GM12878 (cell line): ENCODE measurements around the gene DCAF17. TPM values are rescaled to one million over a fixed set of nuclear protein-coding genes. Genes with fewer than 3 reads are reported as not detected.
A peak's percentile ranks its signal among the peaks of the same experiment; 100 is the strongest.

Experiments
- ATAC-seq: fragments of 200-7000 bp; cut with Tn5 transposase; 3 replicates; pipeline ENCODE4 v1.9.1; 2020; ENCODE audit warnings: mild to moderate bottlenecking, moderate library complexity
- BruUV-seq: library from RNA; stranded (reverse); fragments of 400-500 nt; replicated peaks from 2 replicates; lab custom pipeline; 2021; lab: Mats Ljungman, UMichigan
- CTCF ChIA-PET: fragments of 300-600 bp; sonication (Branson Sonifier 250); formaldehyde crosslinking; extraction: SDS; loops from one replicate; lab custom pipeline; 2021; ENCODE audit warnings: inconsistent platforms; lab: Yijun Ruan, JAX
- POLR2A ChIA-PET: fragments of 350-600 bp; formaldehyde crosslinking; extraction: SDS; loops from one replicate; lab custom pipeline; 2021; ENCODE audit warnings: inconsistent platforms; lab: Charles Lee
- RAD21 ChIA-PET: fragments of 300-600 bp; sonication (Branson Sonifier 250); formaldehyde crosslinking; loops from one replicate; lab custom pipeline; 2023; ENCODE audit warnings: antibody characterized with exemption; ENCODE audit not compliant: unreplicated experiment; lab: Charles Lee
- SMC1A ChIA-PET: fragments of 300-600 bp; sonication (Branson Sonifier 250); formaldehyde crosslinking; loops from one replicate; lab custom pipeline; 2023; ENCODE audit not compliant: unreplicated experiment, uncharacterized antibody; lab: Charles Lee
- DNase-seq: peaks from one replicate; pipeline ENCODE4 v3.0.0-alpha.2; 2011; ENCODE audit warnings: low read depth, low spot score
- FAIRE-seq: peaks from 3 replicates; lab custom pipeline; 2011; peaks lifted over from hg19 to GRCh38; lab: Jason Lieb, UNC
- H2AFZ ChIP-seq: 2 replicates; pipeline ENCODE4 v1.6.0; 2011; ENCODE audit warnings: low read depth, low read length, control low read depth; ENCODE audit not compliant: control insufficient read depth
- H3K27ac ChIP-seq: 2 replicates; pipeline ENCODE4 v1.5.1; 2011; ENCODE audit warnings: control low read depth; ENCODE audit not compliant: control insufficient read depth, insufficient read depth
- H3K27me3 ChIP-seq, 2 experiments: replicated peaks in 1 of 2; 2 replicates each; pipeline versions ENCODE4 v1.6.0 to v1.6.1; 2011; ENCODE audit warnings: low read length in 1 of 2; ENCODE audit not compliant: control insufficient read depth in 2 of 2, insufficient read depth in 2 of 2
- H3K36me3 ChIP-seq, 2 experiments: 2 replicates each; pipeline ENCODE4 v1.5.1; 2011; ENCODE audit warnings: low read length in 1 of 2; ENCODE audit not compliant: control insufficient read depth in 2 of 2, insufficient read depth in 2 of 2
- H3K4me1 ChIP-seq: 2 replicates; pipeline ENCODE4 v1.6.1; 2011; ENCODE audit warnings: mild to moderate bottlenecking, low read length, moderate library complexity, mixed read lengths; ENCODE audit not compliant: control insufficient read depth, insufficient read depth
- H3K4me2 ChIP-seq: 2 replicates; pipeline ENCODE4 v1.6.0; 2011; ENCODE audit warnings: control low read depth; ENCODE audit not compliant: control insufficient read depth, insufficient read depth
- H3K4me3 ChIP-seq: fragments of 200-600 bp; sonication (generic); 2 replicates; pipeline ENCODE4 v1.5.1; 2016
- H3K79me2 ChIP-seq: 2 replicates; pipeline ENCODE4 v1.6.0; 2011; ENCODE audit warnings: low read length; ENCODE audit not compliant: control insufficient read depth, insufficient read depth
- H3K9ac ChIP-seq: 2 replicates; pipeline ENCODE4 v1.8.0; 2011; ENCODE audit warnings: low read length, control low read depth, mixed read lengths; ENCODE audit not compliant: control insufficient read depth, insufficient read depth
- H3K9me3 ChIP-seq: replicated peaks from 3 replicates; pipeline ENCODE4 v1.5.1; 2011; ENCODE audit warnings: mild to moderate bottlenecking, low read length; ENCODE audit not compliant: control insufficient read depth, insufficient read depth
- H4K20me1 ChIP-seq: 2 replicates; pipeline ENCODE4 v1.6.0; 2011; ENCODE audit not compliant: control insufficient read depth, insufficient read depth
- ASH2L ChIP-seq: fragments of 300-600, 200-600 bp; sonication (generic); IDR thresholded peaks from 2 replicates; pipeline ENCODE4 v1.6.1; 2017; ENCODE audit warnings: low read depth, mild to moderate bottlenecking, borderline replicate concordance
- PAX5 ChIP-seq: IDR thresholded peaks from 2 replicates; pipeline ENCODE4 v1.6.1; 2011; ENCODE audit warnings: low read depth, low read length, borderline replicate concordance
- RAD21 ChIP-seq: IDR thresholded peaks from 2 replicates; pipeline ENCODE4 v1.6.1; 2011; ENCODE audit warnings: mild to moderate bottlenecking, low read depth, low read length, moderate library complexity; ENCODE audit not compliant: insufficient read depth
- ZNF24 ChIP-seq: fragments of 450-650 bp; IDR thresholded peaks from 2 replicates; pipeline ENCODE4 v1.6.1; 2017; ENCODE audit warnings: antibody characterized with exemption, mild to moderate bottlenecking
- WGBS: methylation state at CpG from one replicate; pipeline ENCODE4 v1.1.6; 2016; ENCODE audit warnings: low lambda C conversion rate; ENCODE audit not compliant: insufficient replicate concordance, insufficient coverage; ENCODE audit errors: missing lambda C conversion rate; 5-methylcytosine and 5-hydroxymethylcytosine counted together
- in situ Hi-C: fragments of 300-500 bp; cut with MboI; formaldehyde crosslinking; loops from 9 replicates; pipeline ENCODE4 v1.14.3; 2018; ENCODE audit warnings: mixed read lengths
- intact Hi-C: fragments of 100-400 bp; cut with micrococcal nuclease; formaldehyde crosslinking; loops from one replicate; pipeline ENCODE4 v1.14.2; 2022; ENCODE audit not compliant: unreplicated experiment
- polyA plus RNA-seq, 11 experiments: library from polyadenylated mRNA; depleted of rRNA in 4 of 11; unstranded in 6 of 11; stranded (reverse) in 5 of 11; fragments of >200 nt; fragmentation: Nextera tagmentation in 4 of 11; fragmentation: Illumina TruSeq in 1 of 11; extraction: Ambion mirVana in 4 of 11; extraction: Trizol in 1 of 11; gene quantifications; 1 replicate in 1 of 11; 2 replicates in 10 of 11; pipeline versions ENCODE4 v1.2.1 to v1.2.3, GENCODE V29; 2011 to 2016; ENCODE audit warnings: inconsistent platforms in 2 of 11, missing spikeins in 2 of 11, low read depth in 1 of 11
- total RNA-seq, 4 experiments: library from RNA; depleted of rRNA in 3 of 4; stranded (reverse); fragments of >200 nt in 3 of 4; fragmentation: Illumina TruSeq in 1 of 4; extraction: Trizol in 1 of 4; gene quantifications; 2 replicates each; pipeline versions ENCODE4 v1.2.1 to v1.2.3, GENCODE V29; 2013 to 2021
- TF ChIP-seq, protein P1 (sequence below), 3 experiments: IDR thresholded peaks in 2 of 3; conservative IDR thresholded peaks in 1 of 3; 2 replicates each; pipeline ENCODE4 v1.5.1; 2011; ENCODE audit warnings: low read depth in 3 of 3, low read length in 3 of 3, mild to moderate bottlenecking in 3 of 3, control low read depth in 2 of 3, moderate library complexity in 2 of 3, inconsistent platforms in 1 of 3, mixed read lengths in 1 of 3; ENCODE audit not compliant: control insufficient read depth in 2 of 3, insufficient read depth in 1 of 3; ENCODE audit errors: extremely low read depth in 1 of 3

The DCAF17 gene
- total and polyA plus RNA-seq, 10 of the 15 experiments (the other 5 are each of a cell fraction or from before 2014, with no cell fraction given): 5.2 to 32.9 (median 23.4) TPM

- ChIA-PET POLR2A (no interaction called here), SMC1A (interaction anchor here (0.8 to 2.6 kb wide), 2 partner anchors 10 to 291 kb away, joined by 3 to 8 read pairs; no protein-coding TSS in a partner anchor), RAD21 (interaction anchor here (1.1 to 1.5 kb wide), 2 partner anchors 473 to 475 kb away, joined by 3 to 4 read pairs; no protein-coding TSS in a partner anchor), CTCF (interaction anchor here (0.5 to 1.5 kb wide), 6 partner anchors 31 to 475 kb away, joined by 3 to 6 read pairs (median 4); no protein-coding TSS in a partner anchor)
- intact Hi-C loops: no loop called here
- no peaks in the 10 kb centered on the region for H3K27me3 ChIP-seq
- peaks cover 2 to 11% of the 10 kb centered on the region in 2 experiments; a peak in 3 of 4 replicates for H3K36me3 ChIP-seq
- ATAC-seq: peak; percentile 41; the same call in 2 of the 3 replicates
- no peak for FAIRE-seq
- no peak overlapping the region for H3K9ac ChIP-seq
- 100% methylated on average over 2 of the region's 2 CpGs for WGBS
- BruUV-seq: no TSS peak
- TF ChIP-seq RAD21 (peak; percentile 55), ZNF24 (no peak), PAX5 (no peak), ASH2L (no peak)
- TF ChIP-seq, protein P1, sequence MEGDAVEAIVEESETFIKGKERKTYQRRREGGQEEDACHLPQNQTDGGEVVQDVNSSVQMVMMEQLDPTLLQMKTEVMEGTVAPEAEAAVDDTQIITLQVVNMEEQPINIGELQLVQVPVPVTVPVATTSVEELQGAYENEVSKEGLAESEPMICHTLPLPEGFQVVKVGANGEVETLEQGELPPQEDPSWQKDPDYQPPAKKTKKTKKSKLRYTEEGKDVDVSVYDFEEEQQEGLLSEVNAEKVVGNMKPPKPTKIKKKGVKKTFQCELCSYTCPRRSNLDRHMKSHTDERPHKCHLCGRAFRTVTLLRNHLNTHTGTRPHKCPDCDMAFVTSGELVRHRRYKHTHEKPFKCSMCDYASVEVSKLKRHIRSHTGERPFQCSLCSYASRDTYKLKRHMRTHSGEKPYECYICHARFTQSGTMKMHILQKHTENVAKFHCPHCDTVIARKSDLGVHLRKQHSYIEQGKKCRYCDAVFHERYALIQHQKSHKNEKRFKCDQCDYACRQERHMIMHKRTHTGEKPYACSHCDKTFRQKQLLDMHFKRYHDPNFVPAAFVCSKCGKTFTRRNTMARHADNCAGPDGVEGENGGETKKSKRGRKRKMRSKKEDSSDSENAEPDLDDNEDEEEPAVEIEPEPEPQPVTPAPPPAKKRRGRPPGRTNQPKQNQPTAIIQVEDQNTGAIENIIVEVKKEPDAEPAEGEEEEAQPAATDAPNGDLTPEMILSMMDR (IDR thresholded peaks at IDR 0.05 in 2 of 3, conservative IDR thresholded peaks at IDR 0.05 in 1 of 3; ENCODE audit: control insufficient read depth in 2 of 3, extremely low read depth in 1 of 3, insufficient read depth in 1 of 3, low read depth in 3 of 3, low read length in 3 of 3): peak; percentile 16 to 39 (median 22); a peak in 3 of 6 replicates
- H3K4me2 ChIP-seq: no peak overlapping the region
- no peaks in the 10 kb centered on the region for H3K4me1 ChIP-seq
- H3K4me3 ChIP-seq: no peak overlapping the region
- H2AFZ ChIP-seq: no peak overlapping the region
- DNase-seq: no peak
- no peaks in the 10 kb centered on the region for H3K9me3 ChIP-seq
- no peak overlapping the region for H3K27ac ChIP-seq
- in situ Hi-C loops: loop anchor here (25.0 kb wide), 1 partner anchor 485 kb away; no protein-coding TSS in a partner anchor
- no peaks in the 10 kb centered on the region for H3K79me2 ChIP-seq
- no peaks in the 10 kb centered on the region for H4K20me1 ChIP-seq
These were observed 13.6 kb downstream of the DCAF17 start for GRCh38 chr2:171447675-171448074.
